ENCODE measurements around the gene ZNF8. TPM values are rescaled to one million over a fixed set of nuclear protein-coding genes. Genes with fewer than 3 reads are reported as not detected.

Gene ZNF8
- total RNA-seq, 1 experiment from 2014 or later = 4.9 TPM

DNA sequence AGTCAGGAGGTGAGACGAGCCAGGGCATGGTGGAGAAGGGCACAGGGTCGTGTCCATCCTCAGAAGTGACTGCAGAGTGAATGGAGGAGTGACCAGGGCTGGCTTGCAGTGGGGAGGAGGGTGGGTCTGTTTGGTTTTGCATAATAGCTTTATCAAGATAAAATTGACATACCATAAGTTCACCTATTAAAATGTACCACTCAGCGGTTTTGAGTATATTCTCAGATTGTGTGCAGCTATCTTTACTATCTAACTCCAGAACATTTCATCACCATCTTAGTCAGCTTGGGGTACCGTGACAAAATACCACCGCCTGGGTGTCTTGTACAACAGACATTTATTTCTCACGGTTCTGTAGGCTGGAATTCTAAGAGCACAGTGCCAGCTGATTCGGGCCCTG is 13.2 kb downstream of the ZNF8 start:
- H3K27me3 Mint-ChIP-seq (ENCODE audit: insufficient read depth, unreplicated experiment) = no peaks in the 10 kb centered on the region
- intact Hi-C loops (cut with micrococcal nuclease) = no loop called here
- peaks cover 95% of the 10 kb centered on the region for H3K36me3 Mint-ChIP-seq (ENCODE audit: insufficient read depth, unreplicated experiment)
- ChIA-PET POLR2A (interaction anchor here (1.6 kb wide), 1 partner anchor 13 kb away, joined by 3 read pairs; the partner anchor contains the start of gene ERVK3-1), CTCF (interaction anchor here (0.5 to 1.9 kb wide), 2 partner anchors 12 to 629 kb away, joined by 4 to 5 read pairs; no protein-coding TSS in a partner anchor)
- no peak for DNase-seq (ENCODE audit: unreplicated experiment)
- H3K4me3 Mint-ChIP-seq (ENCODE audit: unreplicated experiment) = no peak overlapping the region
- H3K9me3 Mint-ChIP-seq (ENCODE audit: unreplicated experiment) = peaks cover 35% of the 10 kb centered on the region
- H3K27ac Mint-ChIP-seq (ENCODE audit: low read depth, unreplicated experiment) = no peak overlapping the region
- no peaks in the 10 kb centered on the region for H3K4me1 Mint-ChIP-seq (ENCODE audit: insufficient read depth, unreplicated experiment)
- TF ChIP-seq, protein P1, sequence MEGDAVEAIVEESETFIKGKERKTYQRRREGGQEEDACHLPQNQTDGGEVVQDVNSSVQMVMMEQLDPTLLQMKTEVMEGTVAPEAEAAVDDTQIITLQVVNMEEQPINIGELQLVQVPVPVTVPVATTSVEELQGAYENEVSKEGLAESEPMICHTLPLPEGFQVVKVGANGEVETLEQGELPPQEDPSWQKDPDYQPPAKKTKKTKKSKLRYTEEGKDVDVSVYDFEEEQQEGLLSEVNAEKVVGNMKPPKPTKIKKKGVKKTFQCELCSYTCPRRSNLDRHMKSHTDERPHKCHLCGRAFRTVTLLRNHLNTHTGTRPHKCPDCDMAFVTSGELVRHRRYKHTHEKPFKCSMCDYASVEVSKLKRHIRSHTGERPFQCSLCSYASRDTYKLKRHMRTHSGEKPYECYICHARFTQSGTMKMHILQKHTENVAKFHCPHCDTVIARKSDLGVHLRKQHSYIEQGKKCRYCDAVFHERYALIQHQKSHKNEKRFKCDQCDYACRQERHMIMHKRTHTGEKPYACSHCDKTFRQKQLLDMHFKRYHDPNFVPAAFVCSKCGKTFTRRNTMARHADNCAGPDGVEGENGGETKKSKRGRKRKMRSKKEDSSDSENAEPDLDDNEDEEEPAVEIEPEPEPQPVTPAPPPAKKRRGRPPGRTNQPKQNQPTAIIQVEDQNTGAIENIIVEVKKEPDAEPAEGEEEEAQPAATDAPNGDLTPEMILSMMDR (IDR thresholded peaks at IDR 0.05; ENCODE audit: unreplicated experiment) = no peak
- BruUV-seq (replicated peaks) = no TSS peak

DNA sequence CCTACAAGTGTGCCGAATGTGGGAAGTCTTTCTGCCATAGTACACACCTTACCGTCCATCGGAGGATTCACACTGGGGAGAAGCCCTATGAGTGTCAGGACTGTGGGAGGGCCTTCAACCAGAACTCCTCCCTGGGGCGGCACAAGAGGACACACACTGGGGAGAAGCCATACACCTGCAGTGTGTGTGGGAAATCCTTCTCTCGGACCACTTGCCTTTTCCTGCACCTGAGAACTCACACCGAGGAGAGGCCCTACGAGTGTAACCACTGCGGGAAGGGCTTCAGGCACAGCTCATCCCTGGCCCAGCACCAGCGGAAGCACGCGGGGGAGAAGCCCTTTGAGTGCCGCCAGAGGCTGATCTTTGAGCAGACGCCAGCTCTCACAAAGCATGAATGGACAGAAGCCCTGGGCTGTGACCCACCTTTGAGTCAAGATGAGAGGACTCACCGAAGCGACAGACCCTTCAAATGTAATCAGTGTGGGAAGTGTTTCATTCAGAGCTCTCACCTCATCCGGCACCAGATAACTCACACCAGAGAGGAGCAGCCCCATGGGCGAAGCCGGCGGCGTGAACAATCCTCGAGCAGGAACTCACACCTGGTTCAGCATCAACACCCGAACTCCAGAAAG is 16.1 kb downstream of the ZNF8 start:
- POLR2A ChIA-PET = no interaction called here
- CTCF ChIA-PET = interaction anchor here (1.1 kb wide), 1 partner anchor 39 kb away, joined by 3 read pairs; no protein-coding TSS in a partner anchor
- Mint-ChIP-seq H3K27ac (ENCODE audit: low read depth, unreplicated experiment) (no peak overlapping the region), H3K4me1 (ENCODE audit: insufficient read depth, unreplicated experiment) (no peaks in the 10 kb centered on the region), H3K4me3 (ENCODE audit: unreplicated experiment) (no peak overlapping the region), H3K9me3 (ENCODE audit: unreplicated experiment) (peaks cover 35% of the 10 kb centered on the region), H3K36me3 (ENCODE audit: insufficient read depth, unreplicated experiment) (peaks cover 79% of the 10 kb centered on the region), H3K27me3 (ENCODE audit: insufficient read depth, unreplicated experiment) (no peaks in the 10 kb centered on the region)
- TF ChIP-seq, protein P1 (IDR thresholded peaks at IDR 0.05; ENCODE audit: unreplicated experiment) = no peak
- no TSS peak for BruUV-seq (replicated peaks)
- intact Hi-C loops (cut with micrococcal nuclease) = no loop called here
- no peak for DNase-seq (ENCODE audit: unreplicated experiment)

DNA sequence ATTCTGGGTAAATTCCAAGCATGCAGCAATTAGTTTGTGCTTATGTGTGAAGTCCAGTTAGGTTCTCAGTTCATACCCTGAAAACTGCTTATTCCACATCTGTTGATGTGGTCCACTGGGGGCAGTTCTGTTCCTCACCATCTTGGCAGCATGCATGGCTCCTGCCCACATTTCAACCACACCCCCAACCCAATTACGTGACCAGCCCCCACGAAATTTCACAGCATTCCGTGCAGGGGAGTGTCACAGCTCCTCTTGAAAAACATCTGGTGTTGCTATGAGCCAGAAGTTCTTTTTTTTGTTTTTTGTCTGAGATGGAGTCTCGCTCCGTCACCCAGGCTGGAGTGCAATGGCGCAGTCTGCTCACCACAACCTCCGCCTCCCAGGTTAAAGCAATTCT is 17.3 kb downstream of the ZNF8 start:
- Mint-ChIP-seq H3K27me3 (ENCODE audit: insufficient read depth, unreplicated experiment) (no peaks in the 10 kb centered on the region), H3K4me1 (ENCODE audit: insufficient read depth, unreplicated experiment) (no peaks in the 10 kb centered on the region), H3K9me3 (ENCODE audit: unreplicated experiment) (peaks cover 34% of the 10 kb centered on the region), H3K27ac (ENCODE audit: low read depth, unreplicated experiment) (no peak overlapping the region), H3K36me3 (ENCODE audit: insufficient read depth, unreplicated experiment) (peaks cover 78% of the 10 kb centered on the region), H3K4me3 (ENCODE audit: unreplicated experiment) (no peak overlapping the region)
- no peak for DNase-seq (ENCODE audit: unreplicated experiment)
- ChIA-PET POLR2A (interaction anchor here (1.4 kb wide), 1 partner anchor 9 kb away, joined by 3 read pairs; the partner anchor contains the start of gene ERVK3-1), CTCF (interaction anchor here (1.1 kb wide), 1 partner anchor 38 kb away, joined by 3 read pairs; no protein-coding TSS in a partner anchor)
- intact Hi-C loops (cut with micrococcal nuclease) = no loop called here
- BruUV-seq (replicated peaks) = no TSS peak
- TF ChIP-seq, protein P1 (IDR thresholded peaks at IDR 0.05; ENCODE audit: unreplicated experiment) = no peak

GRCh38 chr19:58300620-58301019 is 21.9 kb downstream of the ZNF8 start:
- no TSS peak for BruUV-seq (replicated peaks)
- ChIA-PET CTCF (interaction anchor here (0.5 to 1.1 kb wide), 2 partner anchors 9 to 21 kb away, joined by 3 read pairs; no protein-coding TSS in a partner anchor), POLR2A (interaction anchor here (1.0 to 1.6 kb wide), 3 partner anchors 21 to 33 kb away, joined by 3 to 4 read pairs (median 4); partner anchors contain the start of gene ZSCAN22)
- H3K9me3 Mint-ChIP-seq (ENCODE audit: unreplicated experiment) = no peaks in the 10 kb centered on the region
- intact Hi-C loops (cut with micrococcal nuclease) = no loop called here
- H3K27ac Mint-ChIP-seq (ENCODE audit: low read depth, unreplicated experiment) = no peak overlapping the region
- no peak for DNase-seq (ENCODE audit: unreplicated experiment)
- no peaks in the 10 kb centered on the region for H3K27me3 Mint-ChIP-seq (ENCODE audit: insufficient read depth, unreplicated experiment)
- TF ChIP-seq, protein P1 (IDR thresholded peaks at IDR 0.05; ENCODE audit: unreplicated experiment) = no peak
- no peak overlapping the region for H3K4me3 Mint-ChIP-seq (ENCODE audit: unreplicated experiment)
- H3K36me3 Mint-ChIP-seq (ENCODE audit: insufficient read depth, unreplicated experiment) = peaks cover 48% of the 10 kb centered on the region
- peaks cover 5% of the 10 kb centered on the region for H3K4me1 Mint-ChIP-seq (ENCODE audit: insufficient read depth, unreplicated experiment)

Measured in MCF 10A (cell line).